NCI-H146 treated with DMSO at 0.1 percent for 48 hours (cell line): ENCODE measurements around the gene PIK3CG.
"Not testable (repeated sequence)": the region's sequence is repeated elsewhere in the genome, so short reads cannot be mapped to it uniquely, and the experiment has no call there.

Experiments
- DNase-seq: peaks from one replicate; lab custom pipeline; 2025; ENCODE audit not compliant: unreplicated experiment; lab: John Stamatoyannopoulos, UW

PIK3CG gene

GRCh38 chr7:106885652-106886051, 20.6 kb downstream of the PIK3CG start:
- DNase-seq: no peak

- no peak for DNase-seq
Measured at GRCh38 chr7:106887421-106887820, 22.3 kb downstream of the PIK3CG start.

- no peak for DNase-seq
Measured at GRCh38 chr7:106888204-106888603, 23.1 kb downstream of the PIK3CG start.

GRCh38 chr7:106890952-106891351, 25.9 kb downstream of the PIK3CG start:
- no peak for DNase-seq

- DNase-seq: no peak
Measured at GRCh38 chr7:106891548-106892410, 26.7 kb downstream of the PIK3CG start.

GRCh38 chr7:106893591-106893990, 28.5 kb downstream of the PIK3CG start:
- no peak for DNase-seq

- DNase-seq: no peak
Measured at GRCh38 chr7:106895246-106895864, 30.3 kb downstream of the PIK3CG start.

- DNase-seq: no peak
Measured at GRCh38 chr7:106896231-106896630, 31.1 kb downstream of the PIK3CG start.

GRCh38 chr7:106897553-106897952, 32.5 kb downstream of the PIK3CG start:
- not testable (repeated sequence) for DNase-seq

GRCh38 chr7:106898967-106899366, 33.9 kb downstream of the PIK3CG start:
- not testable (repeated sequence) for DNase-seq

- no peak for DNase-seq
Measured at GRCh38 chr7:106901828-106902441, 36.9 kb downstream of the PIK3CG start.

GRCh38 chr7:106905734-106906133, 40.7 kb downstream of the PIK3CG start:
- no peak for DNase-seq

- no peak for DNase-seq
Measured at GRCh38 chr7:106911959-106912358, 46.9 kb downstream of the PIK3CG start.

- no peak for DNase-seq
Measured at GRCh38 chr7:106914018-106914607, 49.0 kb downstream of the PIK3CG start.

GRCh38 chr7:106915407-106915806, 50.3 kb downstream of the PIK3CG start:
- no peak for DNase-seq

GRCh38 chr7:106915873-106916272, 50.8 kb downstream of the PIK3CG start:
- DNase-seq: no peak

- DNase-seq: no peak
Measured at GRCh38 chr7:106916679-106917078, 51.6 kb downstream of the PIK3CG start.

- DNase-seq: no peak
Measured at GRCh38 chr7:106918991-106919390, 53.9 kb downstream of the PIK3CG start.

- DNase-seq: not testable (repeated sequence)
Measured at GRCh38 chr7:106924468-106924867, 59.4 kb downstream of the PIK3CG start.

- DNase-seq: no peak
Measured at GRCh38 chr7:106926892-106927291, 61.8 kb downstream of the PIK3CG start.

- no peak for DNase-seq
Measured at GRCh38 chr7:106927536-106927935, 62.5 kb downstream of the PIK3CG start.

- DNase-seq: not testable (repeated sequence)
Measured at GRCh38 chr7:106929616-106930015, 64.5 kb downstream of the PIK3CG start.
